ENCODE results near the gene RBCK1.

GRCh38 chr20:404088-404487, 4.0 kb upstream of the RBCK1 start:
- no peak for TF ChIP-seq CTCF (IDR thresholded peaks at IDR 0.05)
- TF ChIP-seq EP300 (IDR thresholded peaks at IDR 0.05): no peak
- no peak for TF ChIP-seq POLR2A (IDR thresholded peaks at IDR 0.05)
